ENCODE data around the gene ZFP14. TPM values are rescaled to one million over a fixed set of nuclear protein-coding genes. Genes with fewer than 3 reads are reported as not detected.
"Not testable (repeated sequence)": the region's sequence is repeated elsewhere in the genome, so short reads cannot be mapped to it uniquely, and the experiment has no call there.

Gene ZFP14
- total RNA-seq, 2 experiments from 2014 or later: 1.4 to 1.8 TPM

DNA sequence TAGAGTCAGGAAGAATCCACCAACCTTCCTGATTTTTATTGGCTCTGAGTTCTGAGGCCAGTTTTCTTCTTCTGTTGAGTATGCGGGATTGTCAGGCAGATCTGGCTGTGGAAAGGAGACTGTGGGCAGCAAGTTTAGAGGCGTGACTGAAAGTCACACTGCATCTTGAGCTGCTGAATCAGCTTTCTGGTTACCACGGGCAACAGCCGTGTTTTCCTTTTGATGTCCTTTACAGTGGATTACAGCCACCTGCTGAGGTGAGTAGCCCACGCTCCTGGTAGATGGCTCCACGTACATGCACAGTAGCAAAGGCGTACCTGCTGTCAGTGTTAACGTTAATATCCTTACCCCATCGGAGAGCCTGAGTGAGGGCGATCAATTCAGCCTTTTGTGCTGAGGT, 52.4 kb downstream of the ZFP14 start:
- POLR2A ChIA-PET; H3K27me3 Mint-ChIP-seq; H3K27ac Mint-ChIP-seq; ATAC-seq; H3K4me1 Mint-ChIP-seq; intact Hi-C loops (cut with DNase I, micrococcal nuclease); DNase-seq; H3K4me3 Mint-ChIP-seq: not testable (repeated sequence)
- CTCF ChIA-PET: interaction anchor here (0.6 kb wide), 1 partner anchor 613 kb away, joined by 3 read pairs; no protein-coding TSS in a partner anchor
- H3K36me3 Mint-ChIP-seq (ENCODE audit: low read depth): peaks cover 73% of the 10 kb centered on the region
- H3K9me3 Mint-ChIP-seq (ENCODE audit: low read depth): peaks cover 60% of the 10 kb centered on the region

DNA sequence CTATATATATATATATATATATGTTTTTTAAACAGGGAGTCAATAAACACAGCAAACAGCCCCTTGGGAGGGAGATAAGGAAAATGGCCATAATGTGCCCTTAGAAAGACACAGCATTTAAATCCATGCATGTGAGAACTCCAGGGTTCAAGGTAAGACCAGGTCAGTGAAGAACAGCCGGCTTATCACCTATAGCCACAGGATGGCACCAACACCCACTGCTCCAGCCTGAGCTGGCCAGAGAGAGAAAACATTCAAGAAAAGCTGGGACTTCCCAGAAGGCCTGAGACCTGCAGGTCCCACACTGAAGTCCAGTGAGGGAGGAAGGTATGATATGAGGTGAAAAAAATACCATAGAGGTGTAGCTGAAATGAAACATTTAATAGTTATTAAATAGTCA, 63.8 kb downstream of the ZFP14 start:
- POLR2A ChIA-PET: not testable (repeated sequence)

DNA sequence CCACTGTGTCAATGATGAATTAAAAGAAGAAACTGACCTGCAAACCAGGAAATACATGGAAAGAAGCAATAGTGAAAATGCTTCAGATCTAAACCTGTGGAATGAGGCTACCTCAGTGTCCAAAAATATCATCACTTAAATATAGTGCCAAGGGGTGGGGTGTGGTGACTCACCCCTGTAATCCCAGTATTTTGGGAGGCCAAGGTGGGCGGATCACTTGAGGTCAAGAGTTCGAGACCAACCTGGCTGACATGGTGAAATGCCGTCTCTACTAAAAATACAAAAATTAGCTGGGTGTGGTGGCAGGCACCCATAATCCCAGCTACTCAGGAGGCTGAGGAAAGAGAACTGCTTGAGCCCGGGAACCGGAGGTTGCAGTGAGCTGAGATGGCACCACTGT, 64.9 kb downstream of the ZFP14 start:
- H3K27ac Mint-ChIP-seq; DNase-seq; H3K27me3 Mint-ChIP-seq; CTCF ChIA-PET; intact Hi-C loops (cut with DNase I, micrococcal nuclease); H3K4me1 Mint-ChIP-seq; ATAC-seq; H3K9me3 Mint-ChIP-seq (ENCODE audit: low read depth); H3K4me3 Mint-ChIP-seq; H3K36me3 Mint-ChIP-seq (ENCODE audit: low read depth); POLR2A ChIA-PET: not testable (repeated sequence)

More for the DNA sequence above, 63.8 kb downstream of the ZFP14 start:
- DNase-seq; ATAC-seq; H3K36me3 Mint-ChIP-seq (ENCODE audit: low read depth); H3K9me3 Mint-ChIP-seq (ENCODE audit: low read depth); H3K4me3 Mint-ChIP-seq; CTCF ChIA-PET; H3K27ac Mint-ChIP-seq; H3K27me3 Mint-ChIP-seq; intact Hi-C loops (cut with DNase I, micrococcal nuclease); H3K4me1 Mint-ChIP-seq: not testable (repeated sequence)

- intact Hi-C loops (cut with DNase I, micrococcal nuclease); POLR2A ChIA-PET; H3K36me3 Mint-ChIP-seq (ENCODE audit: low read depth); H3K27me3 Mint-ChIP-seq; ATAC-seq; H3K27ac Mint-ChIP-seq; H3K4me1 Mint-ChIP-seq; H3K9me3 Mint-ChIP-seq (ENCODE audit: low read depth); H3K4me3 Mint-ChIP-seq; DNase-seq; CTCF ChIA-PET: not testable (repeated sequence)
Observed at GRCh38 chr19:36311098-36311760, 67.8 kb downstream of the ZFP14 start.

GRCh38 chr19:36310416-36310990, 68.5 kb downstream of the ZFP14 start:
- H3K9me3 Mint-ChIP-seq (ENCODE audit: low read depth); H3K4me3 Mint-ChIP-seq: not testable (repeated sequence)

DNA sequence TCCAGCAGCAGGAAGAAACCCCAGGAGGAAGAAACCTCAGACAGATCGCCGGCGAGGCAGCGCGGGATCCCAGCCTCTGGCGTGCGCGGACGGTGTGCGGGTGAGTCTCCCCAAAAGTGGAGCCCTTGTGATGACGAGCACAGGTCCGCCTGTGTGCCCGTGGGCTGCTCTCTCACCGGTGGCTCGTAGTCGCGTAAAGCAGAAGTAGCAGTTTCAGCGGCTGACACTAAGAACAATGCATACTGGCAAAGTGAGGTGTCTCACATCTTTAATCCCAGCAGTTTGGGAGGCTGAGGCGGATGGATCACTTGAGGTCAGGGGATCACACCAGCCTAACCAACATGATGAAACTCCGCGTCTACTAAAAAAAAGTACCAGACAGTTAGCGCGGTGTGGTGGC, 69.2 kb downstream of the ZFP14 start:
- ATAC-seq; H3K27ac Mint-ChIP-seq; H3K27me3 Mint-ChIP-seq; H3K4me3 Mint-ChIP-seq; H3K9me3 Mint-ChIP-seq (ENCODE audit: low read depth); DNase-seq; H3K4me1 Mint-ChIP-seq; POLR2A ChIA-PET; CTCF ChIA-PET; H3K36me3 Mint-ChIP-seq (ENCODE audit: low read depth); intact Hi-C loops (cut with DNase I, micrococcal nuclease): not testable (repeated sequence)

More at GRCh38 chr19:36310416-36310990, 68.5 kb downstream of the ZFP14 start:
- CTCF ChIA-PET; H3K27me3 Mint-ChIP-seq; ATAC-seq; H3K4me1 Mint-ChIP-seq; H3K27ac Mint-ChIP-seq; intact Hi-C loops (cut with DNase I, micrococcal nuclease); H3K36me3 Mint-ChIP-seq (ENCODE audit: low read depth); POLR2A ChIA-PET; DNase-seq: not testable (repeated sequence)

GRCh38 chr19:36309309-36309708, 69.7 kb downstream of the ZFP14 start:
- DNase-seq; ATAC-seq; H3K4me3 Mint-ChIP-seq; H3K27me3 Mint-ChIP-seq; H3K27ac Mint-ChIP-seq; intact Hi-C loops (cut with DNase I, micrococcal nuclease); POLR2A ChIA-PET; H3K4me1 Mint-ChIP-seq; CTCF ChIA-PET; H3K9me3 Mint-ChIP-seq (ENCODE audit: low read depth); H3K36me3 Mint-ChIP-seq (ENCODE audit: low read depth): not testable (repeated sequence)

DNA sequence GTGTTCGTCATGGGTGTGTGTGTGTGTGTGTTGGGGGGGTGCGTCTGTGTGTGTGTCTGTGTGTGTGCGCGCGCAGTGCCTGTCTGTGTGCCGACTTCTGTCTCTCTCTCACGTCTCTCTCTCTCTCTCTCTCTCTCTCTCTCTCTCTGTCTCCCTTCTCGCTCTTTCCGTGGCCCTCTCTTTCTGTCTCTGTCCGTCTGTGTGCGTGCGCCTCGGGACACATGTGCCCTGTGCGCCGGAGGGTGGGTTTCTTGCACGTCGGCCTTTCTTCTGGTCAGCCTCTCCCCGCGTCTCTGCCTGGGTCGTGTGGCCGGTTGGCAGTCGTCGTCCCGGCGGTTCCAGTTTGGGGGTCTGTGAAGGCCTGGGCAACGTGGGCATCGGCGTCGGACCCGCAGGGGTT, 86.7 kb downstream of the ZFP14 start:
- H3K27me3 Mint-ChIP-seq; H3K27ac Mint-ChIP-seq; POLR2A ChIA-PET; H3K36me3 Mint-ChIP-seq (ENCODE audit: low read depth); CTCF ChIA-PET; ATAC-seq; H3K4me3 Mint-ChIP-seq; H3K4me1 Mint-ChIP-seq; H3K9me3 Mint-ChIP-seq (ENCODE audit: low read depth); DNase-seq; intact Hi-C loops (cut with DNase I, micrococcal nuclease): not testable (repeated sequence)

Other genes with a start within 250 kb of the ZFP14 start
- gene CAPNS1, start 239.1 kb downstream of the ZFP14 start, total RNA-seq: 100 to 1,000 TPM; 345 to 452 TPM
- not detected for gene COX7A1, start 226.8 kb downstream of the ZFP14 start, total RNA-seq
- 1 to 10 TPM; 2.8 to 2.9 TPM for gene ZNF565, start 164.5 kb downstream of the ZFP14 start, total RNA-seq
- 100 to 1,000 TPM; 105 to 111 TPM for gene ZNF146, start 164.1 kb downstream of the ZFP14 start, total RNA-seq
- gene ZFP82, start 39.4 kb upstream of the ZFP14 start, total RNA-seq: 1 to 10 TPM; 8.4 to 8.8 TPM
- gene ZNF566, start 110.4 kb upstream of the ZFP14 start, total RNA-seq: 1 to 10 TPM; 4.7 to 5.9 TPM
- gene ZNF260, start 149.1 kb upstream of the ZFP14 start, total RNA-seq: 1 to 10 TPM; 5.7 to 8.2 TPM
- 10 to 100 TPM; 12.5 to 19.2 TPM for gene ZNF529, start 194.1 kb upstream of the ZFP14 start, total RNA-seq
- gene ZNF382, start 226.1 kb upstream of the ZFP14 start, total RNA-seq: 10 to 100 TPM; 14.9 to 20.0 TPM